Left lobe of liver (tissue), 2 donors: ENCODE data around the gene TBKBP1. TPM values are rescaled to one million over a fixed set of nuclear protein-coding genes. Genes with fewer than 3 reads are reported as not detected.

Experiments
- ATAC-seq: fragments of 200-7000 bp; cut with Tn5 transposase; one replicate; pipeline ENCODE4 v1.9.1; 2020; ENCODE audit warnings: mild to moderate bottlenecking, moderate library complexity
- DNase-seq: peaks from one replicate; pipeline ENCODE4 v3.0.0-alpha.2; 2020; ENCODE audit warnings: low spot score
- total RNA-seq: library from RNA; stranded (reverse); gene quantifications from one replicate; pipeline ENCODE4 v1.2.1, GENCODE V29; 2021
- donor health status: DM: no; HTN: no; CAD: no; lungs with moderate emphysema.
- donor health status: DM: no; HTN: yes; CAD: no.

Gene TBKBP1
- total RNA-seq, 1 donor from 2014 or later = 2.2 TPM

DNA sequence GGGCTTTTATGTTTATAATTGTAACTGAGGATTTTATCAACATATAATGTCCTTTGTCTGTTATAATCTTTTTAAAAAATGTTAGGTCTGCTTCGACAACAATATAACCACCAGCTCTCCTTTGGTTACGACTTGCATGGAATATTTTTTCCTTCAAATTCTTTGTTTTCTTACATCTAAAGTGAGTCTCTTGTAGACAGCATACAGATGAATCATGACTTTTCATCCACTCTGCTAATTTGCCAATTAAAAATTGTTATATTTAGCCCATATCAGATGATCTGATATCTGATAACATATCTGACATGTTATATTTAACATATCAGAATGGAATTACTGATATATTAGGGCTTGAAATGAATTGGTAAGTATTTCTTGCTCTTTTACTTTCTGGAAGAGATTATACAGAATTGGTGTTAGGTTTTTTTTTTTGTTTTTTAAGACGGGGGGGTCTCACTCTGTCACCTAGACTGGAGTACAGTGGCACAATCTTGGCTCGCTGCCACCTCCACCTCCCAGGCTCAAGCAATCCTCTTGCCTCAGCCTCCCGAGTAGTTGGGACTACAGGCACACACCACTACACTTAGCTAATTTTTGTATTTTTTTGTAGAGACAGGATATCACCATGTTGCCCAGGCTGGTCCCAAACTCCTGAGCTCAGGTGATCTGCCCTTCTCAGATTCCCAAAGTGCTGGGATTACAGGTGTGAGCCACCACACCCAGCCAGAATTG, 66.6 kb downstream of the TBKBP1 start:
- ATAC-seq (no peak), DNase-seq (no peak)

Other genes starting within 250 kb of the TBKBP1 start
- gene NPEPPS, start 163.1 kb upstream of the TBKBP1 start, total RNA-seq = 46.6 TPM
- gene KPNB1, start 44.2 kb upstream of the TBKBP1 start, total RNA-seq = 79.3 TPM
- 0.38 TPM for gene TBX21, start 39.1 kb downstream of the TBKBP1 start, total RNA-seq
- gene OSBPL7, start 127.6 kb downstream of the TBKBP1 start, total RNA-seq = 1.0 TPM
- gene MRPL10, start 137.4 kb downstream of the TBKBP1 start, total RNA-seq = 16.4 TPM
- gene LRRC46, start 137.5 kb downstream of the TBKBP1 start, total RNA-seq = 0.40 TPM
- gene SCRN2, start 147.1 kb downstream of the TBKBP1 start, total RNA-seq = 28.4 TPM
- 0.08 TPM for gene SP6, start 157.0 kb downstream of the TBKBP1 start, total RNA-seq
- gene SP2, start 202.1 kb downstream of the TBKBP1 start, total RNA-seq = 5.4 TPM
- 128 TPM for gene PNPO, start 247.4 kb downstream of the TBKBP1 start, total RNA-seq